Activated CD4-positive, alpha-beta T cell treated with anti-CD3 and anti-CD28 coated beads, Interleukin-2, amount 50 U/mL, for 1 hour (primary cell): ENCODE results near the gene INTS15.

Experiments
- DNase-seq: peaks from one replicate; pipeline ENCODE4 v3.0.0-alpha.2; 2020

INTS15 gene

DNA sequence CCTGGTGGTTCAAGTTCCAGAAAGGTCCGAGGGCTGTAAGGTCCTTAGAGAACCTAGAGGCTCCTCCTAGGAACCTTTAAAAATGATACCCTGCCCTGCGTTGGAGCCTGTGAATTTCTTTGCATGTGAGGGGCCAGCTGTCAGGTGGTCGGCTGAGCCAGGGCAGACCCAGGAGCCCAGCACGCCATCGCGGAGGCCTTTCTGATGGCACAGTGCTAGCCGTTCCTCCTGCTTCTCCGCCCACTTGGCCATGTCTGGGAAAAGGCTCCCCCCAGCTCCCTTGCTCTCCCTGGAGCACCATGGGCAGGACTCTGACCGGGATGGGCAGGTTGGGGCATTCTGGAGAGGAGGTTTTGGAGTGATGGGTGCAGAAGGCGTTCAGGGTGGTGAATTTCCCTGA lies 54.9 kb downstream of the INTS15 start:
- DNase-seq = no peak

DNA sequence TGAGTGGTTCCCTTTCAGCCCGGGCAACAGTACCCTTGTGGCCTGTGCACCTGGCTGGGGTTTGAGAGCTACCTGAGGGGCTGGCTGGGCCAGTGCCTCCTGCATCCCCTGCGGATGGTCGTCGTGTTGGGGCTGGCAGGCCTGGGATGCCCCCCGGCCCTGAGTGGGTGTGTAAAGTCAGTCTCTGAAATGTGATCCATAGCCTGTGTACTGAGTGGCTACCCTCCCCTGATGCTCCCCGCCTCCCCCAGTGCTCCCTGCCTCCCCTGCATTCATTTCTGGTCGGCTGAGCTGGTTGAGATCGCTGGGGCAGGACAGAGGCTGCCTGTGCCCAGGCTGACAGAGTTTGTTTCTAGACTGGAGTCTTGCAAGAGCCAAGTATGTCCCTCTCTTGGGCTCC lies 56.6 kb downstream of the INTS15 start:
- DNase-seq = no peak

DNA sequence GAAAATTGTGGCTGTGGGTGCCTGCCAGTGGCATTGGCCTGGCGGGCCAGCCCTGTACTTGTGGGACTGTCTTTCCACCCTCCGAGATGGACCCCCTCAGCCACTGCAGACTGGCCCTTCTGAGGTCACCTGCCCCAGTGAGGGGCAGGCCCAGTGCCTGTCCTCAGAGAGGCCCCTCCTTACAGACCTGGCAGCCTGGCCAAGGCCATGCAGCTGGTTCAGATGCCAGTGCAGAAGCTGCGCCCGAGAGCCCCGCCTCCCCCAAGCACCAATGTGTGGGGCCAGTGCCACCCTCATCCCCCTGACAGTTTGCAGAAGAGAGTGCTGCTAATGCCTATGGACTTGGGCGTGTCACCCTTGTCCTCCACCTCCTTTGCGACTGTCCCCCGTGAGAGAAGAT lies 57.3 kb downstream of the INTS15 start:
- DNase-seq = no peak

DNA sequence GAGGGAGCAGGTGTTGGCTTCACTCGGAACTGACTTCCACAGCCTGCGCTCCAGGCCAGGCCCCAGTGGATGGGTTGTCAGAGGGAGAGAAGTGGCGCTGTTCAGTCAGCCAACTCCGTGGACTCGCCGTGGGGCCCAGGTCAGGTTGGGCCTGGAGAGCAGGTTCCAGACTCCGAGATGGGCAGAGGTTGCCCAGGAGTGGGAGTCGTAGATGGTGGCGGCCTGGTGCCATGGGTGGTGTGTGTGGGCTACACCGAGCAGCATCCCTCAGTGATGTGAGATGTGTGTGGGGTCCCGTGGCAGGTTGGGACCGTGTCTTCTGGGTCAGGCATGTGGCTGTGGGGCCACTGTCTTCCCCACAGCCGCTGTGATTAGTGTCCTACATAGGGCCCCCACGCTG lies 57.7 kb downstream of the INTS15 start:
- DNase-seq = no peak

DNA sequence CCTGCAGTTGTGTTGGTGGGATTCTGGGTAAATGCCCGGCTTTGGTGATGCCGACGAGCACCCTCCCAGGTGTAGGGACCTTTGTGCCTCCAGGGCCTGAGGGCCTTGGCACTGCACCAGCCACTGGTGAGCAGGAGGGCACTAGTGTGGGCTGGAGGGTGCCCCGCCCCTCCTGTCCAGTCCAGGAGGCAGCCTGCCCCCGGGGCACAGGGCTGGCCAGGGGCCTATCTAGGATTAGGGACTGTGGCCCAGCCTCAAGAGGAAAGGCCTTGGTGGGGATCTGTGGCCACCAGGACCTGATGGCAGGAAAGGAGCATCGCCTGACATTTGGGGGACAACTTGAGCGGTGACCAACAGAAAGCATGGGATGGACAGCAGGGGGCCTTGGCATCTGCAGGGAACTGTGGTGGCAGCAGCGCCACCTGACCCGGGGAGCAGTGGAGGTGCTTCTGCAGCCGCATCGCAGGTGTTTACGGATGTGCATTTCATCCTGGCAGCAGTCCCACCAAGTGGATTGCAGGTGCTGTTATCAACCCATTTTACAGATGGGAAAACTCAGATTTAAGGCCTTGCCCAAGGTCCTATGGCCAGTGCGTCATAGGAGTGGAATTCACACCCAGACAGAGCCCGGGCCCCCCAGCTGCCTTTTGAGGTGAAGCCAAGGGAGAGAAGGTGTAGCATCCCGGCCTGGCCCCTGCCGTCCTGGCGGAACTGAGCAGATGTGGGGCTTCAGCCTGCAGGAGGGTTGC lies 58.4 kb downstream of the INTS15 start:
- no peak for DNase-seq

DNA sequence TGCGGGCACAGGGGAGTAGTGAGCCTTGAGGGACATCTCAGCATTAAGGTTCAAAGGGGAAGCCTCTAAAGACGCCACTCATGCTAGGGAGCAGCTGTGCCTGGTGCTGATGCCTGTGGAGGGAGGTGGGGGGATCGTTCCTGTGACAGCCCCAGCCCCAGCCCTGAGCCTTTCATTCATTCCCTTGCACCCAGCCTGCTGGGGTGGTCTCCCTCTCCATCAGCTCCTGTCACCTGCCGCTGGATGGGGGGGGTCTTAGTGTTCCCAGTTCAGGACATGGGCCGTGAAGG lies 58.9 kb downstream of the INTS15 start:
- DNase-seq = no peak

DNA sequence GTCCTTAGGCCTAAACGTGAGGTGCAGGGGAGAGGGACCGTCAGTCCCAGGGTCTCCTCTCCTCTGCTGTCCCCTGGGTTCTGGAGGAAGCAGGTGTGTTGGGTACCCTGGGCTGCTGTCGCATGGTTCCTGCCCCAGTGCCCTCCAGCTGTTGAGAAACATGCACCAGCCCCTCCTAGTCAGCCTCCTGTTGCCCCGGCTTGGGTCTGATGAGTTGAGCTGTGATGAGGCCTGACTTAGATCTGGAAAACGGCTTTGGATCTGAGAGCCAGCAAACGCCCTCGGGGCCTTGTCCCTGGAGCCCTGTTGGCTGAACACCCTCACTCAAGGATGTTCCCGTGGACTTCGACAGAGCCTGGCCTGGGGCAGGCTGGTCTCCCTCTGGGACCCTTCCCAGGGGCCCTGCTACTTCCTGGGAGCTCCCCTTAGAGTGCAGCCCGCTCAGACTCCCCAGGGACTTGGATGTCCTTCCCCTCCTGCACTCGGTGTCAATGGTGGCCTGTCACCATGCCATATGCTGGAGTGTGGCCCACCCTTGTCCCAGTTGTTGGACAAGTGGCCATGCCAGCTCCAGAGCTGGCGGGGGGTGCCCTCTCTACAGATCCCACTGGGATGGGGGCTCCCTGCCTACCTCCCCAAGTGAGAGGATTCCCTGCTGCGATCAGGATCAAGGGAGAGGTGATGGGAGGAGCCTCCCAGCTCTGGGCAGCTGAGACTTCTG lies 59.6 kb downstream of the INTS15 start:
- DNase-seq = no peak

DNA sequence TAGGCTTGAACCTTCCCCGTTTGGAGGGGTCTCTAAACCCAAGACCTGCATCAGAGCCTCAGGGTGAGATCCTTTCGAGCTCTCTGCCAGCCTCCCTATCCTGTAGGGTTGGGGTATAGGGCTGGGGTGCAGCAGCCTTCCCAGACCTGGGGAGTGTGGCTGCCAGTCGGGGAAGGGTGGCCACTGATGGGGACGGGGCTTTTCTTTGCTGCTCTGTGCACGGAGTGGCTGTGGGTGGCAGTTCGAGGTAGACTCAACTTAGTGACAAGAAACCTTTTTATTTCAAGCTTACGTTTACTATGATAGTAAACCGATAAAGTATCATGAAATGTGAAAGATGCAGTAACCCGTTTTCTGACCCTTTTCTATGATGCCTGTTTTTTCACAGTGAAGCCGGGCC lies 60.3 kb downstream of the INTS15 start:
- no peak for DNase-seq

DNA sequence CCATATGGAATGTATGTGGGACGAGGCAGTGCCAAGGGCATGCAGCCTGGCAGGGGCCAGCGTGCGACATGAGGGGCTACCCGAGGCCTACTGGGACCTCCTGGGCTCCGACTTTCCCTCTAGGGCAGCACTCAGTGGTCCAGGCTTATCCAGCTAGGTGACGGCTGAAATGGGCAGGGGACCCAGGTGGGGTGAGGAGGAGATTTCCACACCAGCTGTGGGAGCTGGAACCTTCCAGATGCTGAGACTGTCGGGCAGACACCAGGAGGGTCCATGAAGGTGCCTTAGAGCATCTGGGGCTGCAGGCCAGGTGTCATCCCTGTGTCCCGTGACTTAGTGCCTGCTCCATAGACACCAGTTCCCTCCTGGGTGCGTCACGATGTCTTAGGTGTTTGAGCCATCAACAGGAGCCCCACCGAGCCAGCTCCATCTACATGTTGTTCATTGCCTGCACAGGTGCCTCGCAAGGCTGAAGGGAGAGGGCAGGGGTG lies 60.7 kb downstream of the INTS15 start:
- DNase-seq = no peak

DNA sequence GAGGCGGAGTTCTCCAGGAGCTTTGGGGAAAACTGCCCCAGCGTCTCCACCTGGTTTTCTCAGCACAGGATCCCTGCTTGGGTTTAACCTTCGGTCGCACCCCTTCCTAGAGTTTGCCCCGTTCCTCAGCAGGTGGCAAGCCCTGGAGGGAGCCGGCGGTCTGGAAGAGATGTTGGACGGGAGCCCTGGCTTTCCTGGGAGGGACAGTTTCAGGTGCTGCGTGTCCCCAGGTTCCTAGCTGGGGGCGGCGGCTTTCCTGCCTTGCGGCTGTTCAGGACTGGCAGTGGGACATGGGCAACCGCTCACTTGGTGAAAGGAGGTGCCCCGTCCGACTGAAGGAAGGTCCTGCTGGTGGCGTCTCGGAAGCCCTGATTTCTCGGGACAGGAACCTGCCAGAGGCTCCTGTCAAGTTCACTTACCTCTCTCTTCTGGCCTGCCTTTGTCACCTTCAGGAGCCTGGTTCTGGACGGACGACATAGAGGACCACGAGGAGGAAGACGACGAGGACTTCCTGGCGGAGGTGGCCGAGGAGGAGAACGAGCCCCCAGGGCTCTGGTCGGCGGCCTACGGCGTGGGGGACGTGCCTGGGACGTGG lies 62.1 kb downstream of the INTS15 start:
- no peak for DNase-seq

DNA sequence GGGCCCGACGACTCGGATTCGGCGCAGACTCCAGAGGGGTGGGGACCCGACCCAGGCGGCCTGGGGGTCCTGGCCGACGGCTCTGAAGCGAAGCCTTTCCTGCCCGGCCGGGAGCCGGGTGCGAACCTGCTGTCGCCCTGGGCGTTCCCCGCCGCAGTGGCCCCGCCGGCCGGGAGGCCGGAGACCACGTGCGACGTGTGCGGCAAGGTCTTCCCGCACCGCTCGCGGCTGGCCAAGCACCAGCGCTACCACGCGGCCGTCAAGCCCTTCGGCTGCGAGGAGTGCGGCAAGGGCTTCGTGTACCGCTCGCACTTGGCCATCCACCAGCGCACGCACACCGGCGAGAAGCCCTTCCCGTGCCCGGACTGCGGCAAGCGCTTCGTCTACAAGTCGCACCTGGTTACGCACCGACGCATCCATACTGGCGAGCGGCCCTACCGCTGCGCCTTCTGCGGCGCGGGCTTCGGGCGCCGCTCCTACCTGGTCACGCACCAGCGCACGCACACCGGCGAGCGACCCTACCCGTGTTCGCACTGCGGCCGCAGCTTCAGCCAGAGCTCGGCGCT lies 62.7 kb downstream of the INTS15 start:
- no peak for DNase-seq

DNA sequence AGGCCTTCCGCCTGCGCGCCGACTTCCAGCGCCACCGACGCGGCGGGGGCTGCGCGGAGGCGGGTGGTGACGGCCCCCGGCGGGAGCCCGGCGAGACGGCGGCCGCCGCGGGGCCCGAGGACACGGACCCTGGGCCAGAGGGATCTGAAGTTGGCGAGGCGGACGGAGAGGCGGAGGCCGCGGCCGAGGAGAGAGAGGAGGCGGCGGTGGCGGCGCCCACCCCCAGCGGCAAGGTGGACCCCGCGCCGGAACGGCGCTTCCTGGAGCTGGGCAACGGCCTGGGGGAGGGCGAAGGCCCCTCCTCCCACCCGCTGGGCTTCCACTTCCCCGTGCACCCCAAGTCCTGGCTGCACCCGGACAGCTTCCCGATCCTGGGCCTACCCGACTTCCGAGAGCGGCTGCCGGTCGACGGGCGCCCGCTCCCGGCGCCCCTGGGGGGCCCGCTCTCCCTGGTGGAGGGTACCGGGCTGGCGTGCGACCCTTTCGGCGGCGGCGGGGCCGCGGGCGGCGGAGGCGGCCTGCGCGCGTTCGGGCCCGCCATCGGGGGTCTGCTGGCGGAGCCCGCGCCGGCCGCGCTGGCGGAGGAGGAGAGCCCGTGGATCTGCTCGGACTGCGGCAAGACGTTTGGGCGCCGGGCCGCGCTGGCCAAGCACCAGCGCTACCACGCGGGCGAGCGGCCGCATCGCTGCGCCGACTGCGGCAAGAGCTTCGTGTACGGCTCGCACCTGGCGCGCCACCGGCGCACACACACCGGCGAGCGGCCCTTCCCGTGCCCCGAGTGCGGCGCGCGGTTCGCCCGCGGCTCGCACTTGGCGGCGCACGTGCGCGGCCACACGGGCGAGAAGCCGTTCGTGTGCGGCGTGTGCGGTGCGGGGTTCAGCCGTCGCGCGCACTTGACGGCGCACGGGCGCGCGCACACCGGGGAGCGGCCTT lies 63.5 kb downstream of the INTS15 start:
- no peak for DNase-seq

DNA sequence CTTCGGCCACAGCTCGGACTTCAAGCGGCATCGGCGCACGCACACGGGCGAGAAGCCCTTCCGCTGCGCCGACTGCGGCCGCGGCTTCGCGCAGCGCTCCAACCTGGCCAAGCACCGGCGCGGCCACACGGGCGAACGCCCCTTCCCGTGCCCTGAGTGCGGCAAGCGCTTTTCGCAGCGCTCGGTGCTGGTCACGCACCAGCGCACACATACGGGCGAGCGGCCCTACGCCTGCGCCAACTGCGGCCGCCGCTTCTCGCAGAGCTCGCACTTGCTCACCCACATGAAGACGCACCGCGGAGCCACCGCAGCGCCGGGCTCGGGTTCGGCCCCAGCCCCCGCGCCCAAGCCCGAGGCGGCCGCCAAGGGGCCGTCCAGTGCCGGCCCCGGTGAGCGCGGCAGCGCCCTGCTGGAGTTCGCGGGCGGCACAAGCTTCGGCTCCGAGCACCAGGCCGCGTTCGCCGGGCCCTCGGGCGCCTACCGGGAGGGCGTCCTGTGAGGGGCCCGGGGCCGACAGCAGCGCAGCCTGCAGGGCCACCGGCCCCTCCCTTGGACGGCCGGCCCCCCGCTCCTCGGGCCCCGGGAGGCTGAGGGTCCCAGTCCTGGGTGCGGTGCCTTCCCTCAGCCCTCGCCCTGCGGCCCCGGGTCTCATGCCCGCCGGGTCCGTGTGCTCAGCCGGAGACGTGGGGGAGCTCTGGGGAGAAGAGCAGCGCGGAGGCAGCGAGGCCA lies 64.5 kb downstream of the INTS15 start:
- no peak for DNase-seq

DNA sequence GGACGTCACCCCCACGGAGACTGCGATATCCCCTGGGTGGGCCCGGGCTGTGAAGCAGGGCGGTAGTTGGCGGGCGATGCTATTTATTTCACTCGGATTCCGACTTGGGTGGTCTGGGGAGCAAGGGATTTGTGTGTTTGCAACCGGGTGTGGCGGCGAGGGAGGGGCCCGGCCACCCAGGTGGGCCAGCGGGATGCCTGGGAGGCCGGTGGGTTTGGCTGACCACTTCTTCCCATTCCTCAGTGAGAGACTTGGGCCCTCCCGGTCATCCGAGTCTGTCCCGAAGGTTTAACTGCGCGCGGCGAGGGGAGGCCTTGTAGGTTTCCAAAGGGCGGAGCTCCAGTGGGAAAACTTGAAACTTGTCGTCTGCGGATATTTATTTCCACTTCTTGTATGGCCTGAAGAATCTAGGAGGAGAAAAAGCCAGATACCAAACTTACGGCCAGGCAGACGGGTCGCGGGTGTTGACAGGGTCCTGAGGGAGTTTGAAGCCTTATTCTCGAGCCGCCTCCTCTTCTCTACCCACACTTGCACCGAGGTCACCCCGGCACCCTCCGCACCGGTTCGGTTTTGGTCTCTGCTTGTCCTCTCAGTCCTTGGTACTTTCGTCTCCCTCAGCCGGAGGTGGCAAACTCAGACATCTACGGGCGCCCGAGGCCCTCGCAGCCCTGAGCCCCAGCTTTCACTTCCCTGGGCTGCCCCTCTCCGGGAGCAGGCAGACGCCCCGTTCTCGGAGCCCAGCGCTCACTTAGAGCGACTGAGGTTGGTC lies 65.2 kb downstream of the INTS15 start:
- DNase-seq = no peak

DNA sequence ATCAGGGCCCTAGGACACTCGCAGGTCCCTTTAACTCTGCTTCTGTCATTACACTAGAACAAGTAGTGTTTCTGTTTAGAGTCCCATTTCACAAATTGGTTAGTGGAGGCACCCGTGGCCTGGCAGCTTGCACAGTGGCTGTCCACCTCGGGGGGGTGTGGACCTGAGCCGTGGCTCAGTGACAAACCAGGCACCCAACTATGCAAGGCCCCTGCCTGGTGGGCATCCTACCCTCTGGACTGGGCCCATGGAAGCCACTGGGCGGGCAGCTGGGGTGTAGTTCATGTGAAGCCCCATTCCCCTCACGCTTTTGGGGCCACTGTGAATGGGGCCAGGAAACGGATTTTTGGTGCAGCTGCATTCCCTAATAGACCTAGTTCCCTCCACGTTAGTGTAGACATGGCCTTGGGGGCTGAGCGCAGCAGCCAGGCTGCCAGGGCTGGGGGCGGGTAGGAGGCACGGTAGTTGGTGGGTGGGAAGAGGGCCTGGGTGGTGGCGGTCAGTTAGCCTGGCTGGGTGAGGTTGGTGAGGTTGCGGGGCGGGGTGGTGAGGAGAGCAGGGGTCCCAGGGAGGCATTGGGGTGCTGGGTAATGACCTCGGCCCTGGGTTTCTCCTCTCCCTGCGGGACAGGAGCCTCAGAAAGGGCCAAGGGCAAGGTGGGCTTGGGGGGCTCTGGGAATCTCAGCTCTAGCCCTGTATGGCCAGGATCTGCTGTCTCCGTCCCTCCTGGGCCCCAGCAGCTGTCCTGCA lies 66.0 kb downstream of the INTS15 start:
- DNase-seq = no peak

DNA sequence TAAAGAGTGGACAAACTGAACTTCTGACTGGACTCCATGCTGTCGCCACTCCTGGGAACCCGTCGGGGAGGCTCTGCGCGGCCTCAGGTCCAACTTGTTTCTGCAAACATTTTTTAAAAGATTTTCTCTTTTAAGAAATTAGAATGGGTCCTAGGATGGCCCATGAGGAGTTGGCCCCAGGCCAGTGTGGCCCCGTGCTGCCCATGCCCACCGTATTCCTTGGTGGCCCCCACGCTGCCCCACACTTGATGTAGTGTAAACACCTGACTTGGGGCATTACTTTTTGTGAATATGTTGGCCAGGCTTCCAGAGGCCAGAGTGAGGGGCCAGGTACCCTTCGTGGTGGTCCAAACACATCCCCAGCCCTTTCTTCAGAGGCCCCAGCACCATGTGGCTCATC lies 66.6 kb downstream of the INTS15 start:
- no peak for DNase-seq
